HepG2 (cell line): ENCODE measurements around the gene SLC4A7. TPM values are rescaled to one million over a fixed set of nuclear protein-coding genes. Genes with fewer than 3 reads are reported as not detected.
A peak's percentile ranks its signal among the peaks of the same experiment; 100 is the strongest.

Source experiments
- ATAC-seq: fragments of 200-7000 bp; cut with Tn5 transposase; 3 replicates; pipeline ENCODE4 v1.9.1; 2020; ENCODE audit warnings: mild to moderate bottlenecking, moderate library complexity
- BruUV-seq: library from RNA; stranded (reverse); fragments of 400-500 nt; replicated peaks from 2 replicates; lab custom pipeline; 2021; lab: Mats Ljungman, UMichigan
- CTCF ChIA-PET: fragments of 300-600 bp; formaldehyde crosslinking; extraction: SDS; loops from one replicate; lab custom pipeline; 2021; ENCODE audit warnings: low total read pairs, inconsistent platforms, low intra/inter-chr PET ratio; lab: Yijun Ruan, JAX
- POLR2A ChIA-PET: fragments of 350-600 bp; sonication (Branson Sonifier 250); formaldehyde crosslinking; loops from one replicate; lab custom pipeline; 2020; ENCODE audit warnings: antibody characterized with exemption, inconsistent platforms; lab: Yijun Ruan, JAX
- DNase-seq: peaks from one replicate; pipeline ENCODE4 v3.0.0-alpha.2; 2015; ENCODE audit warnings: low spot score
- FAIRE-seq: peaks from 3 replicates; lab custom pipeline; 2011; peaks lifted over from hg19 to GRCh38; lab: Jason Lieb, UNC
- H2AFZ ChIP-seq: one replicate; pipeline ENCODE4 v1.6.1; 2011; ENCODE audit warnings: low read length, inconsistent platforms
- H3K27ac ChIP-seq: fragments of 300-600 bp; 3 replicates; pipeline ENCODE4 v1.8.0; 2011; ENCODE audit warnings: mixed run types, mild to moderate bottlenecking, mixed read lengths, low read length, inconsistent platforms; ENCODE audit not compliant: insufficient read depth; ENCODE audit errors: extremely low read length
- H3K27me3 ChIP-seq, 2 experiments: fragments of 200-600 bp in 1 of 2; 2 replicates in 1 of 2; 3 replicates in 1 of 2; pipeline versions ENCODE4 v1.6.0 to v1.8.0; 2011; ENCODE audit warnings: low read length in 2 of 2, mild to moderate bottlenecking in 2 of 2, moderate library complexity in 2 of 2, inconsistent platforms in 1 of 2; ENCODE audit not compliant: insufficient read depth in 2 of 2, control insufficient read depth in 1 of 2
- H3K36me3 ChIP-seq, 2 experiments: fragments of 200-600 bp in 1 of 2; replicated peaks in 1 of 2; 2 replicates in 1 of 2; 3 replicates in 1 of 2; pipeline versions ENCODE4 v1.5.1 to v1.8.0; 2011; ENCODE audit warnings: low read length in 2 of 2, inconsistent platforms in 1 of 2; ENCODE audit not compliant: insufficient read depth in 2 of 2, control insufficient read depth in 1 of 2
- H3K4me1 ChIP-seq: 2 replicates; pipeline ENCODE4 v1.5.1; 2012; ENCODE audit warnings: low read length, inconsistent platforms; ENCODE audit not compliant: insufficient read depth
- H3K4me2 ChIP-seq: 2 replicates; pipeline ENCODE4 v1.6.0; 2011; ENCODE audit warnings: low read depth, low read length, inconsistent platforms
- H3K4me3 ChIP-seq, 3 experiments: fragments of 200-600 bp in 1 of 3; sonication (generic), shearing (Covaris generic) in 1 of 3; replicated peaks in 1 of 3; 2 replicates each; pipeline ENCODE4 v1.5.1; 2011 to 2016; ENCODE audit warnings: low read length in 3 of 3, inconsistent platforms in 2 of 3, low read depth in 2 of 3, mild to moderate bottlenecking in 2 of 3, control low read depth in 1 of 3, mixed read lengths in 1 of 3; ENCODE audit not compliant: insufficient read depth in 1 of 3
- H3K79me2 ChIP-seq: one replicate; pipeline ENCODE4 v1.6.1; 2011; ENCODE audit warnings: low read length, inconsistent platforms; ENCODE audit not compliant: insufficient read depth
- H3K9ac ChIP-seq: 2 replicates; pipeline ENCODE4 v1.6.0; 2011; ENCODE audit warnings: mild to moderate bottlenecking, low read depth, low read length, inconsistent platforms; ENCODE audit not compliant: insufficient read depth
- H3K9me3 ChIP-seq: 2 replicates; pipeline ENCODE4 v1.5.1; 2012; ENCODE audit warnings: mild to moderate bottlenecking, low read length
- H4K20me1 ChIP-seq: 2 replicates; pipeline ENCODE4 v1.6.0; 2011; ENCODE audit warnings: inconsistent platforms, mild to moderate bottlenecking, low read length, moderate library complexity; ENCODE audit not compliant: insufficient read depth
- ASH2L ChIP-seq: fragments of 300-600, 200-600 bp; sonication (generic); IDR thresholded peaks from 2 replicates; pipeline ENCODE4 v1.7.0; 2017; ENCODE audit warnings: low read depth, mild to moderate bottlenecking, moderate library complexity, mixed read lengths, low read length; ENCODE audit not compliant: insufficient read length
- BCL6 ChIP-seq: IDR thresholded peaks from 2 replicates; pipeline ENCODE4 v1.6.1; 2016; ENCODE audit warnings: missing genetic modification reagents, missing compliant biosample characterization
- EED ChIP-seq: sonication (generic); formaldehyde crosslinking; IDR thresholded peaks from 2 replicates; pipeline ENCODE4 v1.5.0; 2020; ENCODE audit warnings: mild to moderate bottlenecking, missing genetic modification reagents
- ELF3 ChIP-seq: IDR thresholded peaks from 2 replicates; pipeline ENCODE4 v1.6.1; 2016; ENCODE audit warnings: missing genetic modification reagents, missing compliant biosample characterization
- GTF3A ChIP-seq: sonication (generic); formaldehyde crosslinking; conservative IDR thresholded peaks from 2 replicates; pipeline ENCODE4 v1.4.0; 2020; ENCODE audit warnings: mild to moderate bottlenecking, missing genetic modification reagents
- KMT2B ChIP-seq: IDR thresholded peaks from 2 replicates; pipeline ENCODE4 v1.6.1; 2016; ENCODE audit warnings: missing genetic modification reagents, missing compliant biosample characterization
- PHB2 ChIP-seq: fragments of 450-650 bp; IDR thresholded peaks from 2 replicates; pipeline ENCODE4 v1.6.1; 2018; ENCODE audit not compliant: partially characterized antibody
- PPARG ChIP-seq: conservative IDR thresholded peaks from 2 replicates; pipeline ENCODE4 v1.6.1; 2016; ENCODE audit warnings: missing biosample characterization, missing genetic modification reagents
- SAFB2 ChIP-seq: sonication (generic); formaldehyde crosslinking; IDR thresholded peaks from 2 replicates; pipeline ENCODE4 v1.5.1; 2020; ENCODE audit warnings: missing genetic modification reagents, low read depth, mild to moderate bottlenecking, borderline replicate concordance
- SAP130 ChIP-seq: IDR thresholded peaks from 2 replicates; pipeline ENCODE4 v1.6.1; 2016; ENCODE audit warnings: low read depth
- TFE3 ChIP-seq: IDR thresholded peaks from 2 replicates; pipeline ENCODE4 v1.6.1; 2016
- ZFY ChIP-seq: sonication (generic); formaldehyde crosslinking; IDR thresholded peaks from 2 replicates; pipeline ENCODE4 v1.4.0; 2020; ENCODE audit warnings: missing genetic modification reagents
- ZNF253 ChIP-seq: sonication (generic); formaldehyde crosslinking; IDR thresholded peaks from 2 replicates; pipeline ENCODE4 v1.8.0; 2022; ENCODE audit warnings: mild to moderate bottlenecking, missing genetic modification reagents, borderline replicate concordance
- ZNF615 ChIP-seq: sonication (generic); formaldehyde crosslinking; IDR thresholded peaks from 2 replicates; pipeline ENCODE4 v1.5.0; 2020; ENCODE audit warnings: mild to moderate bottlenecking, missing genetic modification reagents, borderline replicate concordance
- ZNF644 ChIP-seq: IDR thresholded peaks from 2 replicates; pipeline ENCODE4 v1.6.1; 2016; ENCODE audit warnings: low read depth
- ZNF749 ChIP-seq: sonication (generic); formaldehyde crosslinking; IDR thresholded peaks from 2 replicates; pipeline ENCODE4 v1.8.0; 2022; ENCODE audit warnings: mild to moderate bottlenecking, missing genetic modification reagents, moderate library complexity, borderline replicate concordance
- ZNF816 ChIP-seq: sonication (generic); formaldehyde crosslinking; IDR thresholded peaks from 2 replicates; pipeline ENCODE4 v1.8.0; 2022; ENCODE audit warnings: missing genetic modification reagents, mild to moderate bottlenecking, borderline replicate concordance
- ZSCAN9 ChIP-seq: IDR thresholded peaks from 2 replicates; pipeline ENCODE4 v1.6.1; 2016; ENCODE audit warnings: borderline replicate concordance
- WGBS: methylation state at CpG from one replicate; pipeline ENCODE4 v1.1.6; 2017; ENCODE audit warnings: low lambda C conversion rate; 5-methylcytosine and 5-hydroxymethylcytosine counted together
- in situ Hi-C: cut with HindIII; loops from 2 replicates; pipeline ENCODE4 v1.10.0; 2017; ENCODE audit warnings: low pct_unique_long_range_greater_than_20kb; ENCODE audit not compliant: extremely low pct_ligation_motif_present
- intact Hi-C: fragments of 100-400 bp; cut with micrococcal nuclease; formaldehyde crosslinking; loops from one replicate; pipeline ENCODE4 v1.10.0; 2022; ENCODE audit not compliant: unreplicated experiment
- polyA plus RNA-seq, 8 experiments: library from polyadenylated mRNA; depleted of rRNA in 3 of 8; stranded (reverse) in 7 of 8; unstranded in 1 of 8; fragments of >200 nt; fragmentation: Illumina TruSeq in 4 of 8; extraction: Trizol in 4 of 8; gene quantifications; 2 replicates each; pipeline versions ENCODE4 v1.2.1 to v1.2.3, GENCODE V29; 2011 to 2016; ENCODE audit warnings: low read depth in 4 of 8, missing spikeins in 1 of 8, mixed read lengths in 1 of 8; ENCODE audit not compliant: insufficient read depth in 1 of 8
- total RNA-seq, 5 experiments: library from RNA; depleted of rRNA; stranded (reverse); fragments of >200 nt; fragmentation: Illumina TruSeq; extraction: Trizol; gene quantifications; 2 replicates each; pipeline ENCODE4 v1.2.3, GENCODE V29; 2016; ENCODE audit warnings: low read depth in 1 of 5
- TF ChIP-seq, protein P1 (sequence below): sonication (generic); formaldehyde crosslinking; IDR thresholded peaks from 2 replicates; pipeline ENCODE4 v1.9.0; 2022; ENCODE audit warnings: missing genetic modification reagents, mild to moderate bottlenecking, borderline replicate concordance
- TF ChIP-seq, protein P2 (sequence below), 2 experiments: sonication (generic) in 1 of 2; formaldehyde crosslinking in 1 of 2; IDR thresholded peaks; 2 replicates each; pipeline versions ENCODE4 v1.5.1 to v1.6.1; 2011 to 2020; ENCODE audit warnings: borderline replicate concordance in 1 of 2, low read depth in 1 of 2, low read length in 1 of 2, mild to moderate bottlenecking in 1 of 2, missing genetic modification reagents in 1 of 2, moderate library complexity in 1 of 2

The SLC4A7 gene
- total and polyA plus RNA-seq, 2 of the 13 experiments (the other 11 are each of a cell fraction or from before 2014, with no cell fraction given), result 16.4 to 43.8 TPM

GRCh38 chr3:27376109-27376772 is 107.9 kb downstream of the SLC4A7 start:
- Histone ChIP-seq H3K4me2 (peak overlapping the region; percentile 55; the same call in 1 of the 2 replicates), H3K27ac (peak overlapping the region; percentile 78), H3K4me3 (peak overlapping the region in 2 of 3 experiments; percentile 13 to 21; a peak in 2 of 6 replicates), H3K9ac (peak overlapping the region; percentile 50; the same call in 1 of the 2 replicates), H3K4me1 (peaks cover 47% of the 10 kb centered on the region), H3K27me3 (no peaks in the 10 kb centered on the region), H4K20me1 (no peaks in the 10 kb centered on the region), H3K79me2 (no peaks in the 10 kb centered on the region), H3K9me3 (no peaks in the 10 kb centered on the region), H2AFZ (no peak overlapping the region), H3K36me3 (peaks cover 0 to 9% of the 10 kb centered on the region in 2 experiments; a peak in 1 of 5 replicates)
- 17% methylated on average over 6 of the region's 6 CpGs for WGBS
- intact Hi-C loops, result loop anchor here (1.0 kb wide), 1 partner anchor 16 kb away; no protein-coding TSS in a partner anchor
- in situ Hi-C loops, result no loop called here
- DNase-seq (peak; percentile 84), FAIRE-seq (no peak), ATAC-seq (peak; percentile 98)
- POLR2A ChIA-PET, result interaction anchor here (1.2 kb wide), 1 partner anchor 15 kb away, joined by 3 read pairs; no protein-coding TSS in a partner anchor
- no TSS peak for BruUV-seq
- CTCF ChIA-PET, result no interaction called here
- TF ChIP-seq ZNF644 (no peak), SAFB2 (CRISPR knock-in tag) (no peak), ZNF749 (no peak), ELF3 (CRISPR knock-in tag) (peak; percentile 76), TFE3 (CRISPR knock-in tag) (0 out of 2 replicates have a peak, but pooled peaks have one; percentile 31), ZNF253 (no peak), GTF3A (no peak), ZNF816 (CRISPR knock-in tag) (no peak), SAP130 (CRISPR knock-in tag) (peak; percentile 59), PHB2 (no peak), ZNF615 (CRISPR knock-in tag) (no peak), ZFY (CRISPR knock-in tag) (no peak), EED (CRISPR knock-in tag) (no peak), ASH2L (peak; percentile 73), ZSCAN9 (CRISPR knock-in tag) (peak; percentile 66; the same call in 1 of the 2 replicates), BCL6 (CRISPR knock-in tag) (peak; percentile 72), KMT2B (CRISPR knock-in tag) (no peak), PPARG (CRISPR knock-in tag) (peak; percentile 88)
- TF ChIP-seq, protein P1, sequence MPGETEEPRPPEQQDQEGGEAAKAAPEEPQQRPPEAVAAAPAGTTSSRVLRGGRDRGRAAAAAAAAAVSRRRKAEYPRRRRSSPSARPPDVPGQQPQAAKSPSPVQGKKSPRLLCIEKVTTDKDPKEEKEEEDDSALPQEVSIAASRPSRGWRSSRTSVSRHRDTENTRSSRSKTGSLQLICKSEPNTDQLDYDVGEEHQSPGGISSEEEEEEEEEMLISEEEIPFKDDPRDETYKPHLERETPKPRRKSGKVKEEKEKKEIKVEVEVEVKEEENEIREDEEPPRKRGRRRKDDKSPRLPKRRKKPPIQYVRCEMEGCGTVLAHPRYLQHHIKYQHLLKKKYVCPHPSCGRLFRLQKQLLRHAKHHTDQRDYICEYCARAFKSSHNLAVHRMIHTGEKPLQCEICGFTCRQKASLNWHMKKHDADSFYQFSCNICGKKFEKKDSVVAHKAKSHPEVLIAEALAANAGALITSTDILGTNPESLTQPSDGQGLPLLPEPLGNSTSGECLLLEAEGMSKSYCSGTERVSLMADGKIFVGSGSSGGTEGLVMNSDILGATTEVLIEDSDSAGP, result no peak
- TF ChIP-seq, protein P2, sequence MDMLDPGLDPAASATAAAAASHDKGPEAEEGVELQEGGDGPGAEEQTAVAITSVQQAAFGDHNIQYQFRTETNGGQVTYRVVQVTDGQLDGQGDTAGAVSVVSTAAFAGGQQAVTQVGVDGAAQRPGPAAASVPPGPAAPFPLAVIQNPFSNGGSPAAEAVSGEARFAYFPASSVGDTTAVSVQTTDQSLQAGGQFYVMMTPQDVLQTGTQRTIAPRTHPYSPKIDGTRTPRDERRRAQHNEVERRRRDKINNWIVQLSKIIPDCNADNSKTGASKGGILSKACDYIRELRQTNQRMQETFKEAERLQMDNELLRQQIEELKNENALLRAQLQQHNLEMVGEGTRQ (IDR thresholded peaks at IDR 0.05; ENCODE audit: low read depth, low read length), result no peak
- TF ChIP-seq, protein P2 (CRISPR knock-in tag; IDR thresholded peaks at IDR 0.05; ENCODE audit: borderline replicate concordance), result no peak
